Mesendoderm (in vitro differentiated cells): Measurements from ENCODE around the gene AKT2.

Experiments
- DNase-seq: peaks from one replicate; pipeline ENCODE4 v3.0.0; 2013
- H2AK5ac ChIP-seq: 2 replicates; pipeline ENCODE4 v1.6.1; 2013; ENCODE audit warnings: low read length, inconsistent platforms
- H2BK120ac ChIP-seq: 2 replicates; pipeline ENCODE4 v1.6.1; 2013; ENCODE audit warnings: low read depth, mild to moderate bottlenecking, low read length, moderate library complexity, mixed read lengths
- H2BK15ac ChIP-seq: replicated peaks from 2 replicates; pipeline ENCODE4 v1.6.1; 2013; ENCODE audit warnings: low read depth, mild to moderate bottlenecking, moderate library complexity
- H2BK5ac ChIP-seq: 2 replicates; pipeline ENCODE4 v1.6.1; 2013; ENCODE audit warnings: low read length, inconsistent platforms
- H3K18ac ChIP-seq: 2 replicates; pipeline ENCODE4 v1.6.1; 2013; ENCODE audit warnings: mild to moderate bottlenecking, low read length, mixed read lengths
- H3K23ac ChIP-seq: one replicate; pipeline ENCODE4 v1.6.1; 2013; ENCODE audit warnings: low read length
- H3K27ac ChIP-seq: 2 replicates; pipeline ENCODE4 v1.5.1; 2013; ENCODE audit warnings: low read depth, mild to moderate bottlenecking, inconsistent platforms, low read length, moderate library complexity
- H3K27me3 ChIP-seq: 2 replicates; pipeline ENCODE4 v1.6.1; 2013; ENCODE audit warnings: low read length, control low read depth, mild to moderate bottlenecking, inconsistent platforms; ENCODE audit not compliant: insufficient read depth, poor library complexity
- H3K36me3 ChIP-seq: 2 replicates; pipeline ENCODE4 v1.6.1; 2013; ENCODE audit warnings: low read length, inconsistent platforms; ENCODE audit not compliant: control insufficient read depth, insufficient read depth
- H3K4ac ChIP-seq: one replicate; pipeline ENCODE4 v1.6.1; 2013; ENCODE audit warnings: low read depth, mild to moderate bottlenecking, low read length, moderate library complexity
- H3K4me1 ChIP-seq: 2 replicates; pipeline ENCODE4 v1.6.1; 2013; ENCODE audit warnings: low read depth, low read length, inconsistent platforms; ENCODE audit not compliant: control insufficient read depth
- H3K4me2 ChIP-seq: 2 replicates; pipeline ENCODE4 v1.6.1; 2013; ENCODE audit warnings: low read length
- H3K4me3 ChIP-seq: 2 replicates; pipeline ENCODE4 v1.5.1; 2013; ENCODE audit warnings: mild to moderate bottlenecking, low read length
- H3K56ac ChIP-seq: one replicate; pipeline ENCODE4 v1.6.1; 2013; ENCODE audit warnings: low read length
- H3K79me1 ChIP-seq: 2 replicates; pipeline ENCODE4 v1.6.1; 2013; ENCODE audit warnings: low read length, inconsistent platforms
- H3K79me2 ChIP-seq: 2 replicates; pipeline ENCODE4 v1.6.1; 2013; ENCODE audit warnings: mild to moderate bottlenecking, low read length; ENCODE audit not compliant: control insufficient read depth, insufficient read depth
- H3K9ac ChIP-seq: 2 replicates; pipeline ENCODE4 v1.6.1; 2013; ENCODE audit warnings: low read length, inconsistent platforms
- H4K5ac ChIP-seq: one replicate; pipeline ENCODE4 v1.6.1; 2013; ENCODE audit warnings: low read length
- H4K8ac ChIP-seq: one replicate; pipeline ENCODE4 v1.6.1; 2013; ENCODE audit warnings: low read depth, mild to moderate bottlenecking, control low read depth, low read length, moderate library complexity
- WGBS: extraction: QIAGEN DNeasy Blood & Tissue Kit; methylation state at CpG from one replicate; pipeline ENCODE4 v1.1.7; 2013; ENCODE audit warnings: low lambda C conversion rate, missing lambda C conversion rate; ENCODE audit not compliant: insufficient coverage; ENCODE audit errors: extremely low coverage; 5-methylcytosine and 5-hydroxymethylcytosine counted together

AKT2 gene

GRCh38 chr19:40274585-40275544, 10.3 kb downstream of the AKT2 start:
- WGBS: no CpG with 5 or more reads among the region's 28 CpGs
- Histone ChIP-seq H2BK5ac (no peak overlapping the region), H3K4ac (no peak overlapping the region), H3K79me2 (peaks cover 61% of the 10 kb centered on the region), H3K18ac (no peak overlapping the region), H3K4me1 (no peaks in the 10 kb centered on the region), H3K4me3 (no peak overlapping the region), H3K4me2 (no peak overlapping the region), H4K8ac (no peak overlapping the region), H4K5ac (no peak overlapping the region), H2BK120ac (no peak overlapping the region), H3K27ac (no peak overlapping the region), H2BK15ac (no peak overlapping the region), H2AK5ac (no peak overlapping the region), H3K79me1 (peaks cover 47% of the 10 kb centered on the region), H3K27me3 (no peaks in the 10 kb centered on the region), H3K36me3 (no peaks in the 10 kb centered on the region), H3K23ac (peak overlapping the region; percentile 24), H3K56ac (no peak overlapping the region), H3K9ac (no peak overlapping the region)
- no peak for DNase-seq

GRCh38 chr19:40273469-40274360, 11.4 kb downstream of the AKT2 start:
- Histone ChIP-seq H2BK15ac (no peak overlapping the region), H3K27ac (no peak overlapping the region), H3K18ac (no peak overlapping the region), H3K79me1 (peaks cover 50% of the 10 kb centered on the region), H3K36me3 (no peaks in the 10 kb centered on the region), H3K23ac (no peak overlapping the region), H4K5ac (no peak overlapping the region), H3K4me1 (no peaks in the 10 kb centered on the region), H3K56ac (peak overlapping the region; percentile 15), H3K4me2 (no peak overlapping the region), H3K27me3 (no peaks in the 10 kb centered on the region), H3K4ac (no peak overlapping the region), H3K9ac (no peak overlapping the region), H3K4me3 (no peak overlapping the region), H4K8ac (no peak overlapping the region), H2AK5ac (no peak overlapping the region), H2BK120ac (no peak overlapping the region), H3K79me2 (peaks cover 49% of the 10 kb centered on the region), H2BK5ac (no peak overlapping the region)
- DNase-seq: no peak
- WGBS: no CpG with 5 or more reads among the region's 14 CpGs

GRCh38 chr19:40272261-40272660, 12.9 kb downstream of the AKT2 start:
- no peak overlapping the region for H4K8ac ChIP-seq
- H3K4ac ChIP-seq: no peak overlapping the region
- H3K79me1 ChIP-seq: peaks cover 40% of the 10 kb centered on the region
- no peaks in the 10 kb centered on the region for H3K4me1 ChIP-seq
- H3K27ac ChIP-seq: no peak overlapping the region
- no peak overlapping the region for H4K5ac ChIP-seq
- no peak overlapping the region for H3K4me2 ChIP-seq
- H2BK15ac ChIP-seq: no peak overlapping the region
- no peak overlapping the region for H3K56ac ChIP-seq
- no peak overlapping the region for H3K9ac ChIP-seq
- H2AK5ac ChIP-seq: no peak overlapping the region
- DNase-seq: no peak
- no peak overlapping the region for H3K18ac ChIP-seq
- H3K79me2 ChIP-seq: peaks cover 36% of the 10 kb centered on the region
- no peaks in the 10 kb centered on the region for H3K27me3 ChIP-seq
- WGBS: no CpG with 5 or more reads among the region's 14 CpGs
- no peak overlapping the region for H2BK120ac ChIP-seq
- H3K36me3 ChIP-seq: no peaks in the 10 kb centered on the region
- H3K4me3 ChIP-seq: no peak overlapping the region
- no peak overlapping the region for H3K23ac ChIP-seq
- H2BK5ac ChIP-seq: no peak overlapping the region

- Histone ChIP-seq H3K79me2 (peaks cover 36% of the 10 kb centered on the region), H3K4me3 (no peak overlapping the region), H2BK5ac (no peak overlapping the region), H3K27ac (no peak overlapping the region), H4K8ac (no peak overlapping the region), H3K79me1 (peaks cover 43% of the 10 kb centered on the region), H3K56ac (no peak overlapping the region), H3K9ac (no peak overlapping the region), H2BK120ac (no peak overlapping the region), H3K18ac (no peak overlapping the region), H3K36me3 (no peaks in the 10 kb centered on the region), H2AK5ac (no peak overlapping the region), H4K5ac (no peak overlapping the region), H3K23ac (no peak overlapping the region), H3K4me2 (no peak overlapping the region), H3K27me3 (no peaks in the 10 kb centered on the region), H3K4me1 (no peaks in the 10 kb centered on the region), H3K4ac (no peak overlapping the region), H2BK15ac (no peak overlapping the region)
- DNase-seq: no peak
- no CpG with 5 or more reads among the region's 4 CpGs for WGBS
Observed at GRCh38 chr19:40271706-40272105, 13.4 kb downstream of the AKT2 start.

GRCh38 chr19:40270362-40271089, 14.6 kb downstream of the AKT2 start:
- Histone ChIP-seq H4K8ac (no peak overlapping the region), H3K27me3 (no peaks in the 10 kb centered on the region), H3K9ac (no peak overlapping the region), H3K4me1 (no peaks in the 10 kb centered on the region), H3K4ac (no peak overlapping the region), H3K79me2 (peaks cover 34% of the 10 kb centered on the region), H3K36me3 (no peaks in the 10 kb centered on the region), H3K18ac (no peak overlapping the region), H2BK15ac (no peak overlapping the region), H2BK120ac (no peak overlapping the region), H3K4me3 (no peak overlapping the region), H3K23ac (no peak overlapping the region), H2AK5ac (no peak overlapping the region), H3K56ac (no peak overlapping the region), H4K5ac (no peak overlapping the region), H3K27ac (no peak overlapping the region), H2BK5ac (no peak overlapping the region), H3K4me2 (no peak overlapping the region), H3K79me1 (peaks cover 45% of the 10 kb centered on the region)
- DNase-seq: peak; percentile 41
- WGBS: no CpG with 5 or more reads among the region's 12 CpGs
